ENCODE results near the gene HOXC9.

DNA sequence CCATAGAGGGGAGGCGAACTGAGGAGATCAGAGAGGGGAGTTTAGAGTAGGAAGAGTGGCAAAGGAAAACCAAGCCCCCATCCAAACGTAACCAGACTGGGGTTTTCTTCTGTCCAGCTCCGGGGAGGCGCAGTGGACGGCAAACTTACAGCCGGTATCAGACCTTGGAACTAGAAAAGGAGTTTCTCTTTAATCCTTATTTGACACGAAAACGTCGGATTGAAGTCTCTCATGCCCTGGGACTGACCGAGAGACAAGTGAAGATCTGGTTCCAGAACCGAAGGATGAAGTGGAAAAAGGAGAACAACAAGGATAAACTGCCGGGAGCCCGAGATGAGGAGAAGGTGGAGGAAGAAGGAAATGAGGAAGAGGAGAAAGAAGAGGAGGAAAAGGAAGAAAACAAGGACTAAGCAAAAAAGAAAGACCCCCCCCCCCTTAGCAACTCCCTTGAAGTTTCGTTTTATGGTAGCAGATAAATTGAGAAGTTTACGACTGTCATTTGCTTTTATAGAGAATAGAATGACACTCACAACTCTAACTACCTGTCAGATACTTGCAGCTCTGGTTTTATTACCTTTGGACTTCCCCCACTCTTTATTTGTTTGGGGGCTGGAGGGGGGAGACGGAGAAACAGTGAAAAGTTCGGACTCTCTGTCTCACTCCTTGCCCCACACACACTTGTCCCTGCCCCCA lies 11.2 kb downstream of the HOXC9 start:
- TF ChIP-seq, protein P1, sequence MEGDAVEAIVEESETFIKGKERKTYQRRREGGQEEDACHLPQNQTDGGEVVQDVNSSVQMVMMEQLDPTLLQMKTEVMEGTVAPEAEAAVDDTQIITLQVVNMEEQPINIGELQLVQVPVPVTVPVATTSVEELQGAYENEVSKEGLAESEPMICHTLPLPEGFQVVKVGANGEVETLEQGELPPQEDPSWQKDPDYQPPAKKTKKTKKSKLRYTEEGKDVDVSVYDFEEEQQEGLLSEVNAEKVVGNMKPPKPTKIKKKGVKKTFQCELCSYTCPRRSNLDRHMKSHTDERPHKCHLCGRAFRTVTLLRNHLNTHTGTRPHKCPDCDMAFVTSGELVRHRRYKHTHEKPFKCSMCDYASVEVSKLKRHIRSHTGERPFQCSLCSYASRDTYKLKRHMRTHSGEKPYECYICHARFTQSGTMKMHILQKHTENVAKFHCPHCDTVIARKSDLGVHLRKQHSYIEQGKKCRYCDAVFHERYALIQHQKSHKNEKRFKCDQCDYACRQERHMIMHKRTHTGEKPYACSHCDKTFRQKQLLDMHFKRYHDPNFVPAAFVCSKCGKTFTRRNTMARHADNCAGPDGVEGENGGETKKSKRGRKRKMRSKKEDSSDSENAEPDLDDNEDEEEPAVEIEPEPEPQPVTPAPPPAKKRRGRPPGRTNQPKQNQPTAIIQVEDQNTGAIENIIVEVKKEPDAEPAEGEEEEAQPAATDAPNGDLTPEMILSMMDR (IDR thresholded peaks at IDR 0.05): no peak
- TF ChIP-seq POLR2A (IDR thresholded peaks at IDR 0.05): no peak
